ENCODE results near the gene SDHAF2.

The SDHAF2 gene

GRCh38 chr11:61406991-61407728 lies 22.8 kb upstream of the SDHAF2 start:
- H2AFZ ChIP-seq (ENCODE audit: low read depth, low read length, severe bottlenecking): no peak overlapping the region
- H3K4me2 ChIP-seq (ENCODE audit: low read depth, low read length, poor library complexity, severe bottlenecking): no peak overlapping the region
- no peak overlapping the region for H3K27ac ChIP-seq (ENCODE audit: low read depth, low read length)
- no peaks in the 10 kb centered on the region for H3K27me3 ChIP-seq (ENCODE audit: low read length)
- H3K4me3 ChIP-seq (ENCODE audit: insufficient read depth, low read length, poor library complexity, severe bottlenecking): no peak overlapping the region
- H4K20me1 ChIP-seq (ENCODE audit: low read depth, low read length): peaks cover 7% of the 10 kb centered on the region; the same call in 1 of the 2 replicates
- H3K79me2 ChIP-seq (ENCODE audit: insufficient read depth, low read length): no peaks in the 10 kb centered on the region
- H3K9ac ChIP-seq (ENCODE audit: low read length): no peak overlapping the region
- H3K9me2 ChIP-seq (replicated peaks; ENCODE audit: insufficient read depth, low read length): no peaks in the 10 kb centered on the region
- no peaks in the 10 kb centered on the region for H3K9me3 ChIP-seq (ENCODE audit: insufficient read depth, low read length)
- peaks cover 64% of the 10 kb centered on the region for H3K36me3 ChIP-seq (ENCODE audit: low read length)
- no peak for TF ChIP-seq EZH2phosphoT487 (conservative IDR thresholded peaks at IDR 0.05; ENCODE audit: low read length)
- TF ChIP-seq, protein P1, sequence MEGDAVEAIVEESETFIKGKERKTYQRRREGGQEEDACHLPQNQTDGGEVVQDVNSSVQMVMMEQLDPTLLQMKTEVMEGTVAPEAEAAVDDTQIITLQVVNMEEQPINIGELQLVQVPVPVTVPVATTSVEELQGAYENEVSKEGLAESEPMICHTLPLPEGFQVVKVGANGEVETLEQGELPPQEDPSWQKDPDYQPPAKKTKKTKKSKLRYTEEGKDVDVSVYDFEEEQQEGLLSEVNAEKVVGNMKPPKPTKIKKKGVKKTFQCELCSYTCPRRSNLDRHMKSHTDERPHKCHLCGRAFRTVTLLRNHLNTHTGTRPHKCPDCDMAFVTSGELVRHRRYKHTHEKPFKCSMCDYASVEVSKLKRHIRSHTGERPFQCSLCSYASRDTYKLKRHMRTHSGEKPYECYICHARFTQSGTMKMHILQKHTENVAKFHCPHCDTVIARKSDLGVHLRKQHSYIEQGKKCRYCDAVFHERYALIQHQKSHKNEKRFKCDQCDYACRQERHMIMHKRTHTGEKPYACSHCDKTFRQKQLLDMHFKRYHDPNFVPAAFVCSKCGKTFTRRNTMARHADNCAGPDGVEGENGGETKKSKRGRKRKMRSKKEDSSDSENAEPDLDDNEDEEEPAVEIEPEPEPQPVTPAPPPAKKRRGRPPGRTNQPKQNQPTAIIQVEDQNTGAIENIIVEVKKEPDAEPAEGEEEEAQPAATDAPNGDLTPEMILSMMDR (IDR thresholded peaks at IDR 0.05; ENCODE audit: insufficient read depth, low read length, poor library complexity, severe bottlenecking): no peak
- H3F3A ChIP-seq (ENCODE audit: insufficient read depth): peaks cover 11% of the 10 kb centered on the region; the same call in 1 of the 2 replicates

DNA sequence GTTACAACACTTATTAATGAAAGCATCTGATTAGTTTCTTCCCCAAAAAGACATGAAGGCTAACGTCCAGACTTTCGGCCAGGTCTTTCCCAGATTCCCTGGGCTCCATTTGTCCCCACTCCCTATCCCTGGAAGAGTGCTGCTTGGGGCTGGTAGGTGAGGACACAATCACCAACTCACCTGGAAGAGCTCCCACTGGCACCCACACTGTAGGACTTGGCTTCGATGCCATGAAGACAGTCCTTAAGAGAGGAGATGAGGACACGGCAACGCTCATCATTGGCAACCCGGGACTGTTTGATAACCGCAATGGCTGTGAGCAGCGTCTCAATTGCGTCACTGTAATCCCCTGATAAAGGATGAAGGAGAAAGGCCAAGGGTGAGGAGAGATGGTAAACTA lies 18.3 kb upstream of the SDHAF2 start:
- Histone ChIP-seq H4K20me1 (ENCODE audit: low read depth, low read length) (peaks cover 10% of the 10 kb centered on the region; the same call in 1 of the 2 replicates), H3K36me3 (ENCODE audit: low read length) (peaks cover 75% of the 10 kb centered on the region), H2AFZ (ENCODE audit: low read depth, low read length, severe bottlenecking) (no peak overlapping the region), H3K27ac (ENCODE audit: low read depth, low read length) (no peak overlapping the region), H3K27me3 (ENCODE audit: low read length) (no peaks in the 10 kb centered on the region), H3F3A (ENCODE audit: insufficient read depth) (peaks cover 4% of the 10 kb centered on the region; the same call in 1 of the 2 replicates), H3K4me2 (ENCODE audit: low read depth, low read length, poor library complexity, severe bottlenecking) (no peak overlapping the region), H3K9me2 (replicated peaks; ENCODE audit: insufficient read depth, low read length) (no peaks in the 10 kb centered on the region), H3K79me2 (ENCODE audit: insufficient read depth, low read length) (no peaks in the 10 kb centered on the region), H3K4me3 (ENCODE audit: insufficient read depth, low read length, poor library complexity, severe bottlenecking) (no peak overlapping the region), H3K9ac (ENCODE audit: low read length) (no peak overlapping the region), H3K9me3 (ENCODE audit: insufficient read depth, low read length) (no peaks in the 10 kb centered on the region)
- TF ChIP-seq EZH2phosphoT487 (conservative IDR thresholded peaks at IDR 0.05; ENCODE audit: low read length): no peak
- TF ChIP-seq, protein P1 (IDR thresholded peaks at IDR 0.05; ENCODE audit: insufficient read depth, low read length, poor library complexity, severe bottlenecking): no peak

DNA sequence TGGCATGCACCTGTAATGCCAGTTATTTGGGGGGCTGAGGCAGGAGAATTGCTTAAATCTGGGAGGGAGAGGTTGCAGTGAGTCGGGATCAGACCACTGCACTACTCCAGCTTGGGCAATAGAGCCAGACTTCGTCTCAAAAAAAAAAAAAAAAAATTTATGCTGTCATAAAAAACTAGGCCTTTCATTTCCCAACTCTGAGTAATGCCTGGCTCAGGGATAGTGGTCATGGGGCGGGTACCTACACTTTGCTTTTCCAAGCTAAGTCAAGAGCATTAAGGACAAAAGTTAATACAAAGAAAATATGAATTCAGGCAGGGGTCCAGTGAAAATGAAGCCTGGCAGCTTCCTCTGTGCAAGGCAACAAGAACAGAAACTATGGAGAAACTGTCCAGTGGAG lies 16.4 kb upstream of the SDHAF2 start:
- no peak for TF ChIP-seq EZH2phosphoT487 (conservative IDR thresholded peaks at IDR 0.05; ENCODE audit: low read length)
- Histone ChIP-seq H3K9ac (ENCODE audit: low read length) (no peak overlapping the region), H3K4me2 (ENCODE audit: low read depth, low read length, poor library complexity, severe bottlenecking) (no peak overlapping the region), H3K27me3 (ENCODE audit: low read length) (no peaks in the 10 kb centered on the region), H3F3A (ENCODE audit: insufficient read depth) (peaks cover 4% of the 10 kb centered on the region; the same call in 1 of the 2 replicates), H3K79me2 (ENCODE audit: insufficient read depth, low read length) (peaks cover 6% of the 10 kb centered on the region; the same call in 1 of the 2 replicates), H3K4me3 (ENCODE audit: insufficient read depth, low read length, poor library complexity, severe bottlenecking) (no peak overlapping the region), H3K36me3 (ENCODE audit: low read length) (peaks cover 76% of the 10 kb centered on the region), H3K9me3 (ENCODE audit: insufficient read depth, low read length) (no peaks in the 10 kb centered on the region), H3K27ac (ENCODE audit: low read depth, low read length) (no peak overlapping the region), H3K9me2 (replicated peaks; ENCODE audit: insufficient read depth, low read length) (no peaks in the 10 kb centered on the region), H2AFZ (ENCODE audit: low read depth, low read length, severe bottlenecking) (no peak overlapping the region), H4K20me1 (ENCODE audit: low read depth, low read length) (peaks cover 18% of the 10 kb centered on the region; the same call in 1 of the 2 replicates)

DNA sequence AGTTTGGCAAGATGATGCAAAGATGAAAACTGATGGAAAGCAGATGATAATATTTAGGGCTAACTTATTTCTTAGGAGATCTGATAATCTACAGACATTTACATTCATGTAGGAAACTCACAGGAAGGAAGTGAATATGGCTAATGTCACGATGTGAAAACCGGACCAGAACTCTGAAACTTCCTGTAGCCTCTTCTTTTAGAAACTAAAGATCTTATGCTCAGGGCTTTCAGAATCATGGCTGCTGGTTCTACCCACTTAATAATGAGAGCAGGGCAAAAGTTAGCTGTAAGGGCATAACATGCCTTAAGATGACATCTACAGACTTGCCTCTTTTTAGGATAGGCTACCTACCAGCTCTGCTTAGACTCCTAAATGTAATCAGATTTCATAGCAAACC lies 15.4 kb upstream of the SDHAF2 start:
- no peak overlapping the region for H3K4me2 ChIP-seq (ENCODE audit: low read depth, low read length, poor library complexity, severe bottlenecking)
- no peak overlapping the region for H3K4me3 ChIP-seq (ENCODE audit: insufficient read depth, low read length, poor library complexity, severe bottlenecking)
- no peak overlapping the region for H2AFZ ChIP-seq (ENCODE audit: low read depth, low read length, severe bottlenecking)
- H3K9me3 ChIP-seq (ENCODE audit: insufficient read depth, low read length): no peaks in the 10 kb centered on the region
- H3K36me3 ChIP-seq (ENCODE audit: low read length): peaks cover 72% of the 10 kb centered on the region
- TF ChIP-seq, protein P1 (IDR thresholded peaks at IDR 0.05; ENCODE audit: insufficient read depth, low read length, poor library complexity, severe bottlenecking): no peak
- TF ChIP-seq EZH2phosphoT487 (conservative IDR thresholded peaks at IDR 0.05; ENCODE audit: low read length): no peak
- H4K20me1 ChIP-seq (ENCODE audit: low read depth, low read length): peaks cover 18% of the 10 kb centered on the region; the same call in 1 of the 2 replicates
- no peak overlapping the region for H3K27ac ChIP-seq (ENCODE audit: low read depth, low read length)
- H3K9me2 ChIP-seq (replicated peaks; ENCODE audit: insufficient read depth, low read length): no peaks in the 10 kb centered on the region
- H3K79me2 ChIP-seq (ENCODE audit: insufficient read depth, low read length): peaks cover 9% of the 10 kb centered on the region
- no peaks in the 10 kb centered on the region for H3K27me3 ChIP-seq (ENCODE audit: low read length)
- no peak overlapping the region for H3K9ac ChIP-seq (ENCODE audit: low read length)
- peaks cover 4% of the 10 kb centered on the region; the same call in 1 of the 2 replicates for H3F3A ChIP-seq (ENCODE audit: insufficient read depth)
